Hematopoietic multipotent progenitor cell treated with erythropoietin and hydrocortisone succinate and interleukin-3 and kit ligand, for 8 days (in vitro differentiated cells): Measurements from ENCODE around the gene GLE1.
"Not testable (repeated sequence)": the region's sequence is repeated elsewhere in the genome, so short reads cannot be mapped to it uniquely, and the experiment has no call there.

Experiments
- DNase-seq: peaks from one replicate; pipeline ENCODE4 v3.0.0-alpha.2; 2015

The GLE1 gene

GRCh38 chr9:128495804-128496417 lies 8.6 kb upstream of the GLE1 start:
- DNase-seq: no peak

GRCh38 chr9:128497824-128498610 lies 6.5 kb upstream of the GLE1 start:
- DNase-seq: no peak

GRCh38 chr9:128498911-128499310 lies 5.6 kb upstream of the GLE1 start:
- no peak for DNase-seq

- no peak for DNase-seq
Observed at GRCh38 chr9:128499920-128500319, 4.6 kb upstream of the GLE1 start.

- DNase-seq: not testable (repeated sequence)
Observed at GRCh38 chr9:128503415-128503825, 1.1 kb upstream of the GLE1 start.

GRCh38 chr9:128503870-128504269 lies 649 bp upstream of the GLE1 start:
- peak; percentile 22 for DNase-seq

- DNase-seq: no peak
Observed at GRCh38 chr9:128505414-128505765, 871 bp downstream of the GLE1 start.

GRCh38 chr9:128505906-128506305 lies 1.4 kb downstream of the GLE1 start:
- DNase-seq: not testable (repeated sequence)

- DNase-seq: no peak
Observed at GRCh38 chr9:128512820-128513219, 8.3 kb downstream of the GLE1 start.

- DNase-seq: no peak
Observed at GRCh38 chr9:128521956-128522355, 17.4 kb downstream of the GLE1 start.

GRCh38 chr9:128523199-128523925 lies 18.8 kb downstream of the GLE1 start:
- DNase-seq: no peak

GRCh38 chr9:128526720-128527119 lies 22.2 kb downstream of the GLE1 start:
- DNase-seq: no peak

- no peak for DNase-seq
Observed at GRCh38 chr9:128528445-128529160, 24.1 kb downstream of the GLE1 start.

GRCh38 chr9:128529191-128529590 lies 24.7 kb downstream of the GLE1 start:
- no peak for DNase-seq

GRCh38 chr9:128532581-128532980 lies 28.1 kb downstream of the GLE1 start:
- no peak for DNase-seq

- DNase-seq: no peak
Observed at GRCh38 chr9:128540634-128541360, 36.3 kb downstream of the GLE1 start.

- DNase-seq: no peak
Observed at GRCh38 chr9:128546504-128546903, 42.0 kb downstream of the GLE1 start.

GRCh38 chr9:128548876-128549275 lies 44.4 kb downstream of the GLE1 start:
- no peak for DNase-seq

GRCh38 chr9:128550226-128550625 lies 45.7 kb downstream of the GLE1 start:
- no peak for DNase-seq

GRCh38 chr9:128550770-128551656 lies 46.5 kb downstream of the GLE1 start:
- no peak for DNase-seq

- no peak for DNase-seq
Observed at GRCh38 chr9:128551657-128552152, 47.2 kb downstream of the GLE1 start.
